ENCODE measurements around the gene C12orf56.

- no peak for TF ChIP-seq RFX1 (IDR thresholded peaks at IDR 0.05)
- TF ChIP-seq SIN3A (IDR thresholded peaks at IDR 0.05; ENCODE audit: borderline replicate concordance in 2 of 2, control insufficient read depth in 1 of 2, low read depth in 2 of 2, low read length in 2 of 2): no peak
Observed at GRCh38 chr12:64385468-64385867, 5.1 kb downstream of the C12orf56 start.

Measured in K562 (cell line).